ENCODE results near the gene ABCC3. TPM values are rescaled to one million over a fixed set of nuclear protein-coding genes. Genes with fewer than 3 reads are reported as not detected.

Gene ABCC3
- total RNA-seq, 2 donors from 2014 or later, result 0.22 to 0.91 TPM

GRCh38 chr17:50725769-50726655, 91.3 kb downstream of the ABCC3 start:
- H3K9me3 Mint-ChIP-seq, result no peaks in the 10 kb centered on the region
- DNase-seq, result peak; percentile 43
- Histone ChIP-seq H3K27ac (ENCODE audit: low read depth, low read length) (no peak overlapping the region), H3K9ac (ENCODE audit: extremely low read depth, low read length, poor library complexity, severe bottlenecking) (no peak overlapping the region), H3K9me3 (ENCODE audit: control insufficient read depth, low read length) (no peaks in the 10 kb centered on the region), H3K4me3 (ENCODE audit: low read length) (no peak overlapping the region), H3K36me3 (ENCODE audit: control insufficient read depth, insufficient read depth, low read length) (peaks cover 22% of the 10 kb centered on the region), H3K4me1 (ENCODE audit: control insufficient read depth, insufficient read depth, low read length) (peaks cover 4% of the 10 kb centered on the region), H3K27me3 (ENCODE audit: control insufficient read depth, insufficient read depth, low read length, poor library complexity, severe bottlenecking) (no peaks in the 10 kb centered on the region)
- WGBS, 2 experiments (ENCODE audit: insufficient coverage in 1 of 2, insufficient read length in 1 of 2), result 94 to 96% methylated on average over 9 to 11 of the region's 12 CpGs
- no peaks in the 10 kb centered on the region for H3K27me3 Mint-ChIP-seq (ENCODE audit: insufficient read depth)
- no peak overlapping the region for H3K4me3 Mint-ChIP-seq
- TF ChIP-seq CTCF (conservative IDR thresholded peaks at IDR 0.05), result no peak
- H3K4me1 Mint-ChIP-seq, result peaks cover 24% of the 10 kb centered on the region
- H3K36me3 Mint-ChIP-seq (ENCODE audit: low read depth), result peaks cover 5% of the 10 kb centered on the region
- H3K27ac Mint-ChIP-seq, result peak overlapping the region; percentile 48

GRCh38 chr17:50728112-50728429, 93.4 kb downstream of the ABCC3 start:
- no peak overlapping the region for H3K27ac Mint-ChIP-seq

More at GRCh38 chr17:50728112-50728429, 93.4 kb downstream of the ABCC3 start:
- no peaks in the 10 kb centered on the region for H3K27me3 ChIP-seq (ENCODE audit: control insufficient read depth, insufficient read depth, low read length, poor library complexity, severe bottlenecking)
- no peaks in the 10 kb centered on the region for H3K9me3 Mint-ChIP-seq
- DNase-seq, result no peak
- H3K4me3 ChIP-seq (ENCODE audit: low read length), result no peak overlapping the region
- no peak for TF ChIP-seq CTCF (conservative IDR thresholded peaks at IDR 0.05)
- no peaks in the 10 kb centered on the region for H3K9me3 ChIP-seq (ENCODE audit: control insufficient read depth, low read length)
- peaks cover 21% of the 10 kb centered on the region for H3K36me3 ChIP-seq (ENCODE audit: control insufficient read depth, insufficient read depth, low read length)
- H3K36me3 Mint-ChIP-seq (ENCODE audit: low read depth), result peaks cover 9% of the 10 kb centered on the region
- peaks cover 8% of the 10 kb centered on the region for H3K4me1 Mint-ChIP-seq
- H3K27ac ChIP-seq (ENCODE audit: low read depth, low read length), result no peak overlapping the region
- H3K4me3 Mint-ChIP-seq, result no peak overlapping the region
- 100% methylated on average over 1 to 2 of the region's 2 CpGs for WGBS, 2 experiments (ENCODE audit: insufficient coverage in 1 of 2, insufficient read length in 1 of 2)
- H3K4me1 ChIP-seq (ENCODE audit: control insufficient read depth, insufficient read depth, low read length), result peaks cover 4% of the 10 kb centered on the region
- H3K9ac ChIP-seq (ENCODE audit: extremely low read depth, low read length, poor library complexity, severe bottlenecking), result no peak overlapping the region
- H3K27me3 Mint-ChIP-seq (ENCODE audit: insufficient read depth), result no peaks in the 10 kb centered on the region
